ENCODE results near the gene PTX4.

PTX4 gene

GRCh38 chr16:1457489-1458245 lies 31.1 kb downstream of the PTX4 start:
- no peak for DNase-seq

GRCh38 chr16:1456951-1457350 lies 31.8 kb downstream of the PTX4 start:
- DNase-seq = no peak

GRCh38 chr16:1455190-1456171 lies 33.3 kb downstream of the PTX4 start:
- no peak for DNase-seq

GRCh38 chr16:1454561-1454960 lies 34.2 kb downstream of the PTX4 start:
- no peak for DNase-seq

GRCh38 chr16:1453316-1453715 lies 35.4 kb downstream of the PTX4 start:
- no peak for DNase-seq

- DNase-seq = no peak
Observed at GRCh38 chr16:1452530-1452929, 36.2 kb downstream of the PTX4 start.

GRCh38 chr16:1451702-1452392 lies 36.9 kb downstream of the PTX4 start:
- no peak for DNase-seq

GRCh38 chr16:1450841-1451240 lies 37.9 kb downstream of the PTX4 start:
- no peak for DNase-seq

GRCh38 chr16:1450218-1450617 lies 38.5 kb downstream of the PTX4 start:
- no peak for DNase-seq

- DNase-seq = no peak
Observed at GRCh38 chr16:1449201-1449788, 39.4 kb downstream of the PTX4 start.

- no peak for DNase-seq
Observed at GRCh38 chr16:1448536-1449116, 40.1 kb downstream of the PTX4 start.

GRCh38 chr16:1447965-1448364 lies 40.8 kb downstream of the PTX4 start:
- DNase-seq = no peak

GRCh38 chr16:1446296-1447080 lies 42.3 kb downstream of the PTX4 start:
- DNase-seq = no peak

GRCh38 chr16:1445518-1446203 lies 43.1 kb downstream of the PTX4 start:
- DNase-seq = no peak

- no peak for DNase-seq
Observed at GRCh38 chr16:1444730-1445517, 43.8 kb downstream of the PTX4 start.

GRCh38 chr16:1443980-1444729 lies 44.6 kb downstream of the PTX4 start, which contains the start of gene CCDC154:
CCDC154 (minus strand) TSS chr16:1444556; CDS start chr16:1444322, 234 bp downstream.
- no peak for DNase-seq

GRCh38 chr16:1443403-1443973 lies 45.3 kb downstream of the PTX4 start:
- DNase-seq = no peak

- DNase-seq = no peak
Observed at GRCh38 chr16:1442697-1443096, 46.0 kb downstream of the PTX4 start.

GRCh38 chr16:1441391-1441829 lies 47.3 kb downstream of the PTX4 start:
- DNase-seq = no peak
